H1 (cell line): ENCODE results near the gene PPP1R7. TPM values are rescaled to one million over a fixed set of nuclear protein-coding genes. Genes with fewer than 3 reads are reported as not detected.

Experiments
- CTCF ChIA-PET: fragments of 300-600 bp; sonication (Branson Sonifier 250); formaldehyde crosslinking; loops from one replicate; lab custom pipeline; 2021; ENCODE audit not compliant: partially characterized antibody; lab: Charles Lee
- POLR2A ChIA-PET: fragments of 300-600 bp; sonication (Branson Sonifier 250); formaldehyde crosslinking; loops from one replicate; lab custom pipeline; 2021; ENCODE audit warnings: inconsistent platforms; ENCODE audit not compliant: partially characterized antibody; lab: Charles Lee
- DNase-seq, 2 experiments: peaks; one replicate each; pipeline versions ENCODE4 v3.0.0 to v3.0.0-alpha.2; 2010 to 2022; ENCODE audit warnings: low spot score in 2 of 2, low read depth in 1 of 2, mixed read lengths in 1 of 2
- FAIRE-seq: peaks from 2 replicates; lab custom pipeline; 2011; peaks lifted over from hg19 to GRCh38; lab: Jason Lieb, UNC
- H2AFZ ChIP-seq: 2 replicates; pipeline ENCODE4 v1.8.1; 2012; ENCODE audit warnings: low read length, inconsistent platforms
- H2AK5ac ChIP-seq: 2 replicates; pipeline ENCODE4 v1.6.1; 2013; ENCODE audit warnings: low read depth, low read length
- H2BK120ac ChIP-seq: replicated peaks from 2 replicates; pipeline ENCODE3; 2013; ENCODE audit warnings: low read depth, low read length, inconsistent platforms
- H2BK12ac ChIP-seq: 2 replicates; pipeline ENCODE4 v1.6.1; 2013; ENCODE audit warnings: low read depth, low read length
- H2BK15ac ChIP-seq: 2 replicates; pipeline ENCODE4 v1.6.1; 2013; ENCODE audit warnings: low read length
- H2BK20ac ChIP-seq: 2 replicates; pipeline ENCODE4 v1.6.1; 2013; ENCODE audit warnings: low read length
- H2BK5ac ChIP-seq: 2 replicates; pipeline ENCODE4 v1.6.1; 2013; ENCODE audit warnings: low read depth, low read length
- H3K14ac ChIP-seq: 2 replicates; pipeline ENCODE4 v1.6.1; 2013; ENCODE audit warnings: inconsistent platforms; ENCODE audit not compliant: insufficient read length
- H3K18ac ChIP-seq: 2 replicates; pipeline ENCODE4 v1.6.1; 2013; ENCODE audit warnings: low read length; ENCODE audit errors: extremely low read depth
- H3K23ac ChIP-seq: 2 replicates; pipeline ENCODE4 v1.6.1; 2013; ENCODE audit warnings: inconsistent platforms; ENCODE audit not compliant: insufficient read length
- H3K23me2 ChIP-seq: 2 replicates; pipeline ENCODE4 v1.6.1; 2013; ENCODE audit warnings: low read depth, low read length
- H3K27ac ChIP-seq: 2 replicates; pipeline ENCODE4 v1.6.1; 2011; ENCODE audit warnings: low read depth, low read length, inconsistent platforms
- H3K27me3 ChIP-seq, 4 experiments: replicated peaks in 1 of 4; 1 replicate in 1 of 4; 2 replicates in 3 of 4; pipeline versions ENCODE4 v1.6.1 to v1.8.1; 2011 to 2013; ENCODE audit warnings: low read length in 3 of 4, mild to moderate bottlenecking in 3 of 4, inconsistent platforms in 2 of 4, mixed read lengths in 2 of 4, moderate library complexity in 1 of 4; ENCODE audit not compliant: control insufficient read depth in 3 of 4, insufficient read depth in 3 of 4; ENCODE audit errors: extremely low read depth in 1 of 4
- H3K36me3 ChIP-seq, 4 experiments: 2 replicates each; pipeline versions ENCODE4 v1.6.1 to v1.8.1; 2011 to 2013; ENCODE audit warnings: mild to moderate bottlenecking in 4 of 4, low read length in 3 of 4, moderate library complexity in 2 of 4, control low read depth in 1 of 4, inconsistent platforms in 1 of 4; ENCODE audit not compliant: insufficient read depth in 4 of 4, control insufficient read depth in 2 of 4
- H3K4ac ChIP-seq: replicated peaks from 2 replicates; pipeline ENCODE3; 2013; ENCODE audit warnings: low read length, low read depth, mixed read lengths, inconsistent platforms; ENCODE audit not compliant: insufficient read length
- H3K4me1 ChIP-seq, 4 experiments: replicated peaks in 1 of 4; 1 replicate in 1 of 4; 2 replicates in 3 of 4; pipeline versions ENCODE4 v1.6.1 to v1.8.1; 2011 to 2013; ENCODE audit warnings: low read length in 3 of 4, inconsistent platforms in 2 of 4, mixed read lengths in 1 of 4; ENCODE audit not compliant: insufficient read depth in 4 of 4, control insufficient read depth in 3 of 4
- H3K4me2 ChIP-seq, 2 experiments: 2 replicates each; pipeline versions ENCODE4 v1.6.1 to v1.8.1; 2011 to 2013; ENCODE audit warnings: low read depth in 2 of 2, low read length in 2 of 2, control low read depth in 1 of 2, inconsistent platforms in 1 of 2, mild to moderate bottlenecking in 1 of 2; ENCODE audit not compliant: insufficient read depth in 1 of 2
- H3K4me3 ChIP-seq, 4 experiments: fragments of 200-600, 300-600 bp in 1 of 4; sonication (generic), shearing (Covaris generic), sonication (Bioruptor Twin) in 1 of 4; 2 replicates each; pipeline versions ENCODE4 v1.5.1 to v1.8.1; 2011 to 2016; ENCODE audit warnings: low read length in 4 of 4, low read depth in 3 of 4, control low read depth in 2 of 4, inconsistent platforms in 2 of 4, mild to moderate bottlenecking in 2 of 4, mixed read lengths in 1 of 4, moderate library complexity in 1 of 4; ENCODE audit not compliant: insufficient read depth in 2 of 4; ENCODE audit errors: extremely low read depth in 1 of 4
- H3K56ac ChIP-seq: replicated peaks from 2 replicates; pipeline ENCODE3; 2013; ENCODE audit warnings: low read depth, mild to moderate bottlenecking, mixed read lengths, low read length, inconsistent platforms; ENCODE audit not compliant: insufficient read length
- H3K79me1 ChIP-seq: 2 replicates; pipeline ENCODE4 v1.6.1; 2013; ENCODE audit warnings: low read depth, low read length, control low read depth
- H3K79me2 ChIP-seq, 2 experiments: 2 replicates each; pipeline versions ENCODE4 v1.6.1 to v1.8.1; 2012 to 2013; ENCODE audit warnings: low read length in 2 of 2, mild to moderate bottlenecking in 2 of 2, inconsistent platforms in 1 of 2; ENCODE audit not compliant: insufficient read depth in 2 of 2, control insufficient read depth in 1 of 2
- H3K9ac ChIP-seq, 4 experiments: replicated peaks in 1 of 4; 1 replicate in 1 of 4; 2 replicates in 3 of 4; pipeline versions ENCODE4 v1.6.1 to v1.8.1; 2011 to 2013; ENCODE audit warnings: low read depth in 3 of 4, low read length in 3 of 4, control low read depth in 2 of 4, mild to moderate bottlenecking in 2 of 4, moderate library complexity in 2 of 4, inconsistent platforms in 1 of 4; ENCODE audit errors: extremely low read depth in 1 of 4
- H3K9me3 ChIP-seq, 2 experiments: 2 replicates each; pipeline versions ENCODE4 v1.6.1 to v1.8.1; 2012 to 2013; ENCODE audit warnings: mild to moderate bottlenecking in 2 of 2, moderate library complexity in 2 of 2, control low read depth in 1 of 2, inconsistent platforms in 1 of 2, low read depth in 1 of 2, low read length in 1 of 2, mixed read lengths in 1 of 2; ENCODE audit not compliant: insufficient read depth in 2 of 2
- H4K20me1 ChIP-seq, 2 experiments: replicated peaks in 1 of 2; 2 replicates each; pipeline versions ENCODE3 to v1.8.1; 2011 to 2013; ENCODE audit warnings: inconsistent platforms in 2 of 2, low read length in 2 of 2, mild to moderate bottlenecking in 1 of 2; ENCODE audit not compliant: insufficient read depth in 2 of 2, control insufficient read depth in 1 of 2
- H4K5ac ChIP-seq: 2 replicates; pipeline ENCODE4 v1.6.1; 2013; ENCODE audit warnings: low read length, low read depth, mixed read lengths, inconsistent platforms; ENCODE audit not compliant: insufficient read length
- H4K8ac ChIP-seq: 2 replicates; pipeline ENCODE4 v1.8.0; 2013; ENCODE audit warnings: mild to moderate bottlenecking, moderate library complexity, low read length, inconsistent platforms; ENCODE audit not compliant: insufficient read depth; ENCODE audit errors: extremely low read depth
- H4K91ac ChIP-seq: replicated peaks from 2 replicates; pipeline ENCODE3; 2013; ENCODE audit warnings: low read length, mixed read lengths, inconsistent platforms; ENCODE audit not compliant: insufficient read length
- HDAC2 ChIP-seq, 2 experiments: fragments of 300-600 bp in 1 of 2; sonication (generic) in 1 of 2; IDR thresholded peaks; 2 replicates each; pipeline ENCODE4 v1.6.1; 2011 to 2012; ENCODE audit warnings: low read depth in 2 of 2, low read length in 2 of 2, mild to moderate bottlenecking in 2 of 2, moderate library complexity in 2 of 2, borderline replicate concordance in 1 of 2, inconsistent platforms in 1 of 2
- MAFK ChIP-seq: IDR thresholded peaks from 2 replicates; pipeline ENCODE4 v1.6.1; 2012; ENCODE audit warnings: low read depth, mild to moderate bottlenecking, improper control_type of control experiment, low read length
- PHF8 ChIP-seq: fragments of 200-600 bp; sonication (generic); conservative IDR thresholded peaks from 2 replicates; pipeline ENCODE4 v1.7.1; 2012; ENCODE audit warnings: low read depth, mild to moderate bottlenecking, inconsistent platforms, low read length, moderate library complexity
- POU5F1 ChIP-seq: IDR thresholded peaks from 2 replicates; pipeline ENCODE4 v1.6.1; 2011; ENCODE audit warnings: low read depth, mild to moderate bottlenecking, low read length, moderate library complexity
- TAF1 ChIP-seq: IDR thresholded peaks from 2 replicates; pipeline ENCODE4 v1.6.1; 2011; ENCODE audit warnings: mild to moderate bottlenecking, low read depth, low read length
- TEAD4 ChIP-seq: IDR thresholded peaks from 2 replicates; pipeline ENCODE4 v1.6.1; 2012; ENCODE audit warnings: low read depth, low read length, inconsistent platforms, mixed read lengths
- WGBS, 2 experiments: shearing (Covaris generic) in 1 of 2; methylation state at CpG; one replicate each; pipeline versions ENCODE4 v1.1.6 to v1.1.7; 2013 to 2015; ENCODE audit warnings: low lambda C conversion rate in 2 of 2, mixed read lengths in 2 of 2, inconsistent platforms in 1 of 2, low coverage in 1 of 2, missing lambda C conversion rate in 1 of 2; ENCODE audit not compliant: insufficient replicate concordance in 2 of 2, insufficient coverage in 1 of 2, insufficient read length in 1 of 2; ENCODE audit errors: extremely low coverage in 1 of 2, missing lambda C conversion rate in 1 of 2; 5-methylcytosine and 5-hydroxymethylcytosine counted together
- polyA plus RNA-seq, 7 experiments: library from polyadenylated mRNA; depleted of rRNA in 3 of 7; stranded (reverse) in 5 of 7; unstranded in 2 of 7; fragments of >200 nt in 5 of 7; fragments of 200-250 nt in 2 of 7; gene quantifications; 1 replicate in 5 of 7; 2 replicates in 1 of 7; 4 replicates in 1 of 7; pipeline versions ENCODE4 v1.2.1 to v1.2.3, GENCODE V29; 2011 to 2013; ENCODE audit warnings: missing spikeins in 2 of 7, mixed read lengths in 2 of 7
- total RNA-seq: library from RNA; stranded (reverse); fragmentation: NEBNext Ultra II Directional; extraction: Animal tissue kit (Norgen Biotek cat#: 25700); gene quantifications from 2 replicates; pipeline ENCODE4 v1.2.1, GENCODE V29; 2021

The PPP1R7 gene
- total and polyA plus RNA-seq, 2 of the 8 experiments (the other 6 are each of a cell fraction or from before 2014, with no cell fraction given) = 22.2 to 64.0 TPM

- Histone ChIP-seq H2BK15ac (no peak overlapping the region), H3K18ac (no peak overlapping the region), H3K9ac (no peak overlapping the region), H3K23me2 (no peaks in the 10 kb centered on the region), H3K14ac (no peak overlapping the region), H2BK20ac (no peak overlapping the region), H2AFZ (no peak overlapping the region), H3K4me2 (no peak overlapping the region), H3K27ac (no peak overlapping the region), H3K27me3 (no peaks in the 10 kb centered on the region), H3K79me2 (no peaks in the 10 kb centered on the region), H3K4ac (no peak overlapping the region), H4K5ac (no peak overlapping the region), H2AK5ac (no peak overlapping the region), H3K36me3 (peaks cover 0 to 17% (median 4%) of the 10 kb centered on the region in 4 experiments; a peak in 6 of 8 replicates), H4K8ac (no peak overlapping the region), H3K9me3 (no peaks in the 10 kb centered on the region), H3K4me1 (peaks cover 0 to 3% (median 0%) of the 10 kb centered on the region in 4 experiments; a peak in 1 of 7 replicates), H4K20me1 (peaks cover 0 to 3% of the 10 kb centered on the region in 2 experiments), H2BK12ac (no peak overlapping the region), H2BK5ac (no peak overlapping the region), H3K23ac (no peak overlapping the region), H3K4me3 (no peak overlapping the region), H3K56ac (no peak overlapping the region), H3K79me1 (no peaks in the 10 kb centered on the region), H2BK120ac (no peak overlapping the region), H4K91ac (no peak overlapping the region)
- DNase-seq (no peak), FAIRE-seq (no peak)
- CTCF ChIA-PET = interaction anchor here (1.4 kb wide), 1 partner anchor 9 kb away, joined by 4 read pairs; the partner anchor contains the start of gene PASK
- POLR2A ChIA-PET = no interaction called here
- WGBS, 2 experiments = 82% methylated on average over 8 of the region's 8 CpGs; no CpG with 5 or more reads in 1 of the 2 experiments
- no peak for TF ChIP-seq POU5F1
- TF ChIP-seq HDAC2 (IDR thresholded peaks at IDR 0.05; ENCODE audit: borderline replicate concordance in 1 of 2, low read depth in 2 of 2, low read length in 2 of 2) = no peak
- TF ChIP-seq PHF8 = no peak
- no peak for TF ChIP-seq TAF1
- no peak for TF ChIP-seq TEAD4
- no peak for TF ChIP-seq MAFK
Measured at GRCh38 chr2:241158546-241158900, 8.3 kb downstream of the PPP1R7 start.
